Metanephros (tissue), 2 donors: ENCODE results near the gene VARS2. TPM values are rescaled to one million over a fixed set of nuclear protein-coding genes. Genes with fewer than 3 reads are reported as not detected.

Source experiments
- small RNA-seq: library from RNA; depleted of rRNA; stranded (forward); fragments of <200 nt; gene quantifications from one replicate; pipeline ENCODE3, GENCODE V24; 2014; ENCODE audit warnings: low replicate concordance
- total RNA-seq: library from RNA; depleted of rRNA; stranded (reverse); fragments of >200 nt; gene quantifications from one replicate; pipeline ENCODE4 v1.2.3, GENCODE V29; 2014

VARS2 gene
- 26.7 TPM for total RNA-seq

GRCh38 chr6:30914076-30914853, at the start of gene VARS2:
Gene VARS2, plus strand, starts transcription at chr6:30914238. Its CDS starts 599 bp downstream, at chr6:30914837.

GRCh38 chr6:30883685-30884520, 30.1 kb upstream of the VARS2 start, which contains the start of gene DDR1:
Gene DDR1, plus strand, starts transcription at chr6:30884519. Its CDS starts 4,211 bp downstream, at chr6:30888730.

GRCh38 chr6:30907758-30908591, 6.1 kb upstream of the VARS2 start, which contains the start of gene GTF2H4:
Gene GTF2H4, plus strand, starts transcription at chr6:30908207.

GRCh38 chr6:30931969-30932645, 18.1 kb downstream of the VARS2 start, which contains the start of gene SFTA2:
Gene SFTA2, minus strand, starts transcription at chr6:30932170. Its CDS starts 74 bp downstream, at chr6:30932096.

GRCh38 chr6:30940361-30940986, 26.4 kb downstream of the VARS2 start, which contains the start of gene MUCL3:
Gene MUCL3, plus strand, starts transcription at chr6:30940973. Its CDS starts 27 bp downstream, at chr6:30941000.

Small RNA genes within 50 kb of the gene (small RNA-seq; reads per million reads assigned to genes)
- gene RF00019 = not detected

Other genes with a start within 250 kb of the VARS2 start
- 27.5 TPM for gene DHX16, start 241.2 kb upstream of the VARS2 start, total RNA-seq
- gene PPP1R18, start 227.6 kb upstream of the VARS2 start, total RNA-seq = 30.1 TPM
- 7.1 TPM for gene NRM, start 223.3 kb upstream of the VARS2 start, total RNA-seq
- 15.9 TPM for gene MDC1, start 197.0 kb upstream of the VARS2 start, total RNA-seq
- gene TUBB, start 193.9 kb upstream of the VARS2 start, total RNA-seq = 468 TPM
- 60.8 TPM for gene FLOT1, start 171.6 kb upstream of the VARS2 start, total RNA-seq
- 13.2 TPM for gene IER3, start 169.7 kb upstream of the VARS2 start, total RNA-seq
- 141 TPM for gene DDR1, start 29.7 kb upstream of the VARS2 start, total RNA-seq
- gene GTF2H4, start 6.0 kb upstream of the VARS2 start, total RNA-seq = 48.3 TPM
- not detected for gene SFTA2, start 17.9 kb downstream of the VARS2 start, total RNA-seq
- not detected for gene MUCL3, start 26.7 kb downstream of the VARS2 start, total RNA-seq
- not detected for gene MUC21, start 69.5 kb downstream of the VARS2 start, total RNA-seq
- not detected for gene MUC22, start 96.2 kb downstream of the VARS2 start, total RNA-seq
- gene C6orf15, start 198.3 kb downstream of the VARS2 start, total RNA-seq = not detected
- gene PSORS1C1, start 200.6 kb downstream of the VARS2 start, total RNA-seq = 0.06 TPM
- gene CDSN, start 206.2 kb downstream of the VARS2 start, total RNA-seq = not detected
- gene PSORS1C2, start 224.8 kb downstream of the VARS2 start, total RNA-seq = 0.29 TPM
- 27.2 TPM for gene CCHCR1, start 243.6 kb downstream of the VARS2 start, total RNA-seq
- 16.8 TPM for gene TCF19, start 244.4 kb downstream of the VARS2 start, total RNA-seq